Astrocyte (in vitro differentiated cells and primary cell): ENCODE measurements around the gene CD7. TPM values are rescaled to one million over a fixed set of nuclear protein-coding genes. Genes with fewer than 3 reads are reported as not detected.
A peak's percentile ranks its signal among the peaks of the same experiment; 100 is the strongest.

Source experiments
- DNase-seq: peaks from one replicate; pipeline ENCODE4 v3.0.0-alpha.2; 2010; ENCODE audit warnings: low read depth
- FAIRE-seq: peaks from 2 replicates; lab custom pipeline; 2011; peaks lifted over from hg19 to GRCh38; lab: Jason Lieb, UNC
- H2AFZ ChIP-seq: 2 replicates; pipeline ENCODE4 v1.6.0; 2012; ENCODE audit warnings: low read depth, low read length, inconsistent platforms
- H3K27ac ChIP-seq: 2 replicates; pipeline ENCODE4 v1.5.1; 2011; ENCODE audit warnings: low read depth, low read length, inconsistent platforms
- H3K27me3 ChIP-seq: 2 replicates; pipeline ENCODE4 v1.6.0; 2011; ENCODE audit warnings: low read length, inconsistent platforms; ENCODE audit not compliant: insufficient read depth
- H3K36me3 ChIP-seq: 2 replicates; pipeline ENCODE4 v1.5.1; 2011; ENCODE audit warnings: low read length, inconsistent platforms; ENCODE audit not compliant: insufficient read depth
- H3K4me1 ChIP-seq: 2 replicates; pipeline ENCODE4 v1.5.1; 2011; ENCODE audit warnings: low read length, inconsistent platforms; ENCODE audit not compliant: insufficient read depth
- H3K4me2 ChIP-seq: 2 replicates; pipeline ENCODE4 v1.6.0; 2012; ENCODE audit warnings: low read length, inconsistent platforms
- H3K4me3 ChIP-seq: 2 replicates; pipeline ENCODE4 v1.5.1; 2011; ENCODE audit warnings: low read depth, mild to moderate bottlenecking, low read length, inconsistent platforms; ENCODE audit not compliant: insufficient read depth
- H3K79me2 ChIP-seq: 2 replicates; pipeline ENCODE4 v1.6.0; 2012; ENCODE audit warnings: mild to moderate bottlenecking, low read length, inconsistent platforms; ENCODE audit not compliant: insufficient read depth
- H3K9ac ChIP-seq: 2 replicates; pipeline ENCODE4 v1.6.0; 2012; ENCODE audit warnings: mild to moderate bottlenecking, low read length, inconsistent platforms
- H3K9me3 ChIP-seq: 2 replicates; pipeline ENCODE4 v1.5.1; 2012; ENCODE audit warnings: low read depth, mild to moderate bottlenecking, low read length, inconsistent platforms; ENCODE audit not compliant: insufficient read depth
- H4K20me1 ChIP-seq: 2 replicates; pipeline ENCODE4 v1.6.0; 2012; ENCODE audit warnings: low read length, inconsistent platforms; ENCODE audit not compliant: insufficient read depth
- H3K27ac Mint-ChIP-seq: one replicate; pipeline ENCODE4 v1.8.0; 2021; ENCODE audit warnings: mild to moderate bottlenecking, mixed read lengths; ENCODE audit not compliant: unreplicated experiment
- H3K27me3 Mint-ChIP-seq: one replicate; pipeline ENCODE4 v1.8.0; 2021; ENCODE audit warnings: low read depth, mixed read lengths; ENCODE audit not compliant: unreplicated experiment
- H3K36me3 Mint-ChIP-seq: one replicate; pipeline ENCODE4 v1.8.0; 2021; ENCODE audit warnings: low read depth, mixed read lengths; ENCODE audit not compliant: unreplicated experiment
- H3K4me1 Mint-ChIP-seq: one replicate; pipeline ENCODE4 v1.8.0; 2021; ENCODE audit warnings: low read depth, mixed read lengths; ENCODE audit not compliant: unreplicated experiment
- H3K4me3 Mint-ChIP-seq: one replicate; pipeline ENCODE4 v1.8.0; 2021; ENCODE audit warnings: mild to moderate bottlenecking, moderate library complexity, mixed read lengths; ENCODE audit not compliant: unreplicated experiment
- H3K9me3 Mint-ChIP-seq: one replicate; pipeline ENCODE4 v1.8.0; 2021; ENCODE audit warnings: mild to moderate bottlenecking, mixed read lengths; ENCODE audit not compliant: unreplicated experiment
- CTCF ChIP-seq: IDR thresholded peaks from 2 replicates; pipeline ENCODE4 v1.5.1; 2011; ENCODE audit warnings: low read depth, mild to moderate bottlenecking, inconsistent platforms, low read length, moderate library complexity; ENCODE audit not compliant: insufficient read depth
- EZH2 ChIP-seq: IDR thresholded peaks from 2 replicates; pipeline ENCODE4 v1.6.1; 2012; ENCODE audit warnings: mild to moderate bottlenecking, low read length, inconsistent platforms; ENCODE audit not compliant: insufficient read depth
- total RNA-seq: library from RNA; stranded (reverse); gene quantifications from 2 replicates; pipeline ENCODE4 v1.2.1, GENCODE V29; 2021

Gene CD7
- total RNA-seq, 1 donor from 2014 or later: 0.18 TPM

- no peak for TF ChIP-seq EZH2
- TF ChIP-seq CTCF: no peak
- Mint-ChIP-seq H3K27me3 (peaks cover 23% of the 10 kb centered on the region), H3K4me1 (peaks cover 3% of the 10 kb centered on the region), H3K27ac (no peak overlapping the region), H3K9me3 (no peaks in the 10 kb centered on the region), H3K36me3 (no peaks in the 10 kb centered on the region), H3K4me3 (peak overlapping the region; percentile 60)
- peak overlapping the region; percentile 87 for H3K4me2 ChIP-seq
- H3K27me3 ChIP-seq: no peaks in the 10 kb centered on the region
- FAIRE-seq (no peak), DNase-seq (no peak)
- peak overlapping the region; percentile 58 for H3K4me3 ChIP-seq
- no peaks in the 10 kb centered on the region for H3K79me2 ChIP-seq
- H2AFZ ChIP-seq: peak overlapping the region; percentile 87
- H3K9ac ChIP-seq: peak overlapping the region; percentile 82
- H3K36me3 ChIP-seq: no peaks in the 10 kb centered on the region
- peaks cover 28% of the 10 kb centered on the region for H3K4me1 ChIP-seq
- no peaks in the 10 kb centered on the region for H4K20me1 ChIP-seq
- peak overlapping the region; percentile 85 for H3K27ac ChIP-seq
- no peaks in the 10 kb centered on the region for H3K9me3 ChIP-seq
Observed at GRCh38 chr17:82296511-82297279, 20.7 kb downstream of the CD7 start.

GRCh38 chr17:82295472-82295814, 22.0 kb downstream of the CD7 start:
- Histone ChIP-seq H3K4me3 (no peak overlapping the region), H3K9me3 (no peaks in the 10 kb centered on the region), H3K79me2 (no peaks in the 10 kb centered on the region), H3K4me1 (peaks cover 28% of the 10 kb centered on the region), H3K36me3 (no peaks in the 10 kb centered on the region), H3K27ac (no peak overlapping the region), H3K27me3 (no peaks in the 10 kb centered on the region), H3K9ac (no peak overlapping the region), H2AFZ (no peak overlapping the region), H3K4me2 (no peak overlapping the region), H4K20me1 (no peaks in the 10 kb centered on the region)
- no peak for DNase-seq
- H3K36me3 Mint-ChIP-seq: no peaks in the 10 kb centered on the region
- peak overlapping the region; percentile 6 for H3K4me3 Mint-ChIP-seq
- TF ChIP-seq CTCF (no peak), EZH2 (no peak)
- FAIRE-seq: no peak
- peaks cover 23% of the 10 kb centered on the region for H3K27me3 Mint-ChIP-seq
- H3K4me1 Mint-ChIP-seq: peaks cover 3% of the 10 kb centered on the region
- no peaks in the 10 kb centered on the region for H3K9me3 Mint-ChIP-seq
- H3K27ac Mint-ChIP-seq: no peak overlapping the region
